Neuronal stem cell (in vitro differentiated cells): ENCODE measurements around the gene CCN5.
"Not testable (repeated sequence)": the region's sequence is repeated elsewhere in the genome, so short reads cannot be mapped to it uniquely, and the experiment has no call there.

Experiments
- DNase-seq: peaks from one replicate; pipeline ENCODE4 v3.0.0-alpha.2; 2013; ENCODE audit warnings: low spot score
- H2AFZ ChIP-seq: one replicate; pipeline ENCODE4 v1.6.1; 2013; ENCODE audit warnings: mild to moderate bottlenecking, low read length, inconsistent platforms
- H2AK5ac ChIP-seq: 2 replicates; pipeline ENCODE4 v1.6.1; 2013; ENCODE audit warnings: low read depth, mild to moderate bottlenecking, inconsistent platforms, low read length, moderate library complexity, mixed read lengths
- H2BK120ac ChIP-seq: 2 replicates; pipeline ENCODE4 v1.6.1; 2013; ENCODE audit warnings: low read depth, mild to moderate bottlenecking, inconsistent platforms, low read length, moderate library complexity, mixed read lengths
- H2BK12ac ChIP-seq: one replicate; pipeline ENCODE4 v1.6.1; 2013; ENCODE audit warnings: low read length, inconsistent platforms
- H2BK15ac ChIP-seq: 2 replicates; pipeline ENCODE4 v1.6.1; 2013; ENCODE audit warnings: mild to moderate bottlenecking, low read length, inconsistent platforms, mixed read lengths
- H2BK5ac ChIP-seq: one replicate; pipeline ENCODE4 v1.6.1; 2013; ENCODE audit warnings: inconsistent platforms, mild to moderate bottlenecking, low read length, moderate library complexity
- H3K14ac ChIP-seq: one replicate; pipeline ENCODE4 v1.6.1; 2013; ENCODE audit warnings: low read length, inconsistent platforms
- H3K18ac ChIP-seq: 2 replicates; pipeline ENCODE4 v1.6.1; 2013; ENCODE audit warnings: low read length, inconsistent platforms
- H3K23ac ChIP-seq: 2 replicates; pipeline ENCODE4 v1.6.1; 2013; ENCODE audit warnings: low read depth, mild to moderate bottlenecking, mixed read lengths, low read length, inconsistent platforms; ENCODE audit not compliant: poor library complexity
- H3K27ac ChIP-seq: replicated peaks from 3 replicates; pipeline ENCODE4 v1.5.1; 2013; ENCODE audit warnings: low read length, inconsistent platforms
- H3K27me3 ChIP-seq, 3 experiments: 2 replicates each; pipeline ENCODE4 v1.6.1; 2013; ENCODE audit warnings: low read length in 3 of 3, mild to moderate bottlenecking in 2 of 3, inconsistent platforms in 1 of 3, low read depth in 1 of 3, mixed read lengths in 1 of 3, moderate library complexity in 1 of 3; ENCODE audit not compliant: control insufficient read depth in 3 of 3, insufficient read depth in 3 of 3
- H3K36me3 ChIP-seq, 2 donors: replicated peaks in 1 of 2; 2 replicates each; pipeline ENCODE4 v1.6.1; 2013; ENCODE audit warnings: low read length in 2 of 2; ENCODE audit not compliant: control insufficient read depth in 2 of 2, insufficient read depth in 2 of 2
- H3K4ac ChIP-seq: 2 replicates; pipeline ENCODE4 v1.6.1; 2013; ENCODE audit warnings: inconsistent platforms, mild to moderate bottlenecking, low read length, moderate library complexity
- H3K4me1 ChIP-seq, 2 donors: 1 replicate in 1 of 2; 2 replicates in 1 of 2; pipeline ENCODE4 v1.6.1; 2013; ENCODE audit warnings: low read length in 2 of 2, low read depth in 1 of 2; ENCODE audit not compliant: control insufficient read depth in 2 of 2, insufficient read depth in 1 of 2
- H3K4me2 ChIP-seq: one replicate; pipeline ENCODE4 v1.6.1; 2013; ENCODE audit warnings: mild to moderate bottlenecking, low read length, inconsistent platforms; ENCODE audit not compliant: insufficient read depth, poor library complexity, severe bottlenecking
- H3K4me3 ChIP-seq, 2 donors: 2 replicates each; pipeline ENCODE4 v1.5.1; 2013; ENCODE audit warnings: low read length in 2 of 2, mild to moderate bottlenecking in 2 of 2, inconsistent platforms in 1 of 2, moderate library complexity in 1 of 2
- H3K79me1 ChIP-seq: one replicate; pipeline ENCODE4 v1.6.1; 2013; ENCODE audit warnings: low read depth, mild to moderate bottlenecking, inconsistent platforms, low read length, moderate library complexity
- H3K9ac ChIP-seq: one replicate; pipeline ENCODE4 v1.6.1; 2013; ENCODE audit warnings: mild to moderate bottlenecking, low read depth, low read length, inconsistent platforms; ENCODE audit not compliant: poor library complexity
- H3K9me3 ChIP-seq, 2 donors: replicated peaks in 1 of 2; 2 replicates each; pipeline versions ENCODE3 to v1.6.1; 2013; ENCODE audit warnings: low read length in 2 of 2, mild to moderate bottlenecking in 2 of 2, inconsistent platforms in 1 of 2, low read depth in 1 of 2, mixed read lengths in 1 of 2, moderate library complexity in 1 of 2; ENCODE audit not compliant: control insufficient read depth in 2 of 2, insufficient read depth in 1 of 2
- H4K8ac ChIP-seq: one replicate; pipeline ENCODE4 v1.6.1; 2013; ENCODE audit warnings: low read depth, mild to moderate bottlenecking, inconsistent platforms, low read length, moderate library complexity
- H4K91ac ChIP-seq: one replicate; pipeline ENCODE4 v1.6.1; 2013; ENCODE audit warnings: low read length, low read depth, mild to moderate bottlenecking, inconsistent platforms; ENCODE audit not compliant: poor library complexity
- WGBS, 2 donors: extraction: QIAGEN DNeasy Blood & Tissue Kit; methylation state at CpG; one replicate each; pipeline ENCODE4 v1.1.7; 2013; ENCODE audit warnings: missing lambda C conversion rate in 2 of 2, mixed read lengths in 1 of 2; ENCODE audit not compliant: insufficient read length in 2 of 2, insufficient replicate concordance in 1 of 2; ENCODE audit errors: extremely low coverage in 2 of 2; 5-methylcytosine and 5-hydroxymethylcytosine counted together

The CCN5 gene

DNA sequence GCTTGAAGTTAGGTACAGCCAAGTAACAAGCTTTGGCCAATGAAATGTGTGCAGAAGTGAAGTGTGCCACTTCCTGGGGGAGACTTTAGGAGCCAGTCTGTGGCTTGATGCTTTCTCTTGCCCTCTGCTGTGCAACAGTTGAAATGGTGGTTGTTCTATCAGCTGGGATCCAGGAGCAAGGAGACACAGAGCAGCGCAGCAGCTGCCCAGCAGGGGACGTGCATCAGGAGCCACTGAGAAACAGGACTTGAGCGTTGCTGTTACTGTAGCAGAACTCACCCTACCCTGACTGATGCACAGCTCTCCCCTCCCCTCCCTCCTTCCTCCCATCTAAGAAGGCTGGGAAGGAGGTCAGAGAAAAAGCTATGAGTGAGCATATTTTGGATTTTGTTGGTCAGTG is 18.9 kb upstream of the CCN5 start:
- Histone ChIP-seq H3K18ac (no peak overlapping the region), H3K4me3 (no peak overlapping the region), H3K14ac (no peak overlapping the region), H2AK5ac (no peak overlapping the region), H3K23ac (no peak overlapping the region), H2BK120ac (no peak overlapping the region), H4K91ac (no peak overlapping the region), H2AFZ (no peak overlapping the region), H3K4me2 (no peak overlapping the region), H2BK15ac (no peak overlapping the region), H3K4me1 (peaks cover 7 to 13% of the 10 kb centered on the region in 2 donors), H2BK12ac (no peak overlapping the region), H3K4ac (no peak overlapping the region), H3K27me3 (peaks cover 0 to 4% (median 0%) of the 10 kb centered on the region in 3 experiments), H3K9ac (no peak overlapping the region), H3K79me1 (no peaks in the 10 kb centered on the region), H3K27ac (no peak overlapping the region), H3K36me3 (no peaks in the 10 kb centered on the region), H2BK5ac (no peak overlapping the region), H4K8ac (no peak overlapping the region), H3K9me3 (peaks cover 2 to 3% of the 10 kb centered on the region in 2 donors)
- WGBS, 2 donors = no CpG with 5 or more reads among the region's 3 CpGs
- DNase-seq = no peak

DNA sequence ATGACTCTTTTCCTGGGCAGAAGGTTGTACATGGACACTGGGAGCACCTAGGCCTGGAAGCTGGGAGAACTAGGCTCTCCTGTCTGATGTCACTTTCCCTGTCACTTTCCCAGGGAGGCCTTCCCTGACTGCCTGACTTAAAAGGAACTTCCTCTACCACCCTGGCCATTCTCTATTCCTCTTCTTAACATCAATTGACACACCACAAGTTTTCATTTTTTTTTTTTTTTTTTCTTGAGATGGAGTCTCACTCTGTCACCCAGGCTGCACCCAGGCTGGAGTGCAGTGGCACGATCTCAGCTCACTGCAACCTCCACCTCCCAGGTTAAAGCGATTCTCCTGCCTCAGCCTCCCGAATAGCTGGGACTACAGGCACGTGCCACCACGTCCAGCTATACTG is 18.1 kb upstream of the CCN5 start:
- H2BK120ac ChIP-seq, H3K36me3 ChIP-seq, H3K4me2 ChIP-seq, H2BK12ac ChIP-seq, H3K14ac ChIP-seq, H2BK5ac ChIP-seq, H3K4me3 ChIP-seq, H3K9me3 ChIP-seq, H4K91ac ChIP-seq, H3K18ac ChIP-seq, H3K9ac ChIP-seq, H3K79me1 ChIP-seq, H2AFZ ChIP-seq, H3K27me3 ChIP-seq, H3K23ac ChIP-seq, H2BK15ac ChIP-seq, H3K4ac ChIP-seq, H3K27ac ChIP-seq, DNase-seq, H4K8ac ChIP-seq, H2AK5ac ChIP-seq: not testable (repeated sequence)
- peaks cover 14 to 18% of the 10 kb centered on the region in 2 donors for H3K4me1 ChIP-seq
- no CpG with 5 or more reads among the region's 5 CpGs for WGBS, 2 donors

DNA sequence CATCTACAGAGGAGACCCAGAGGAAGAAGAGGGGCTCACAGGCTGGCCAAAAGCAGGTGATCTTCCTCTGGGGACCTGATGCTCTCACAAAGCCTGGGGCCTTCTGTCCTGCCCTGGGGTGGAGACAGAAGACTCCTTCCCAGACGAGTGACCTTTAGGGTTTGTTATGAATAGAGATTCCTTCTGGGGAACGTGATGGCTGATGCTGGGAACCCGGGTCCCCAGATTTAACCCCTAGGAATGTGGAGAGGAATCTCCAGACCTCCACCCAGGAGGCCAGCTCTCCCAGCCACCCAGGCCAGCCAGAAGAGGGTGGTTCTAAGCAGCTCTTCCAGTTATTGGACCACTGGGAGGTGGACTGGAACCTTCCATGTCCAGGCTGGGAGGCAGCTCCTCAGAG is 16.8 kb upstream of the CCN5 start:
- WGBS, 2 donors = no CpG with 5 or more reads among the region's 3 CpGs
- no peak for DNase-seq

DNA sequence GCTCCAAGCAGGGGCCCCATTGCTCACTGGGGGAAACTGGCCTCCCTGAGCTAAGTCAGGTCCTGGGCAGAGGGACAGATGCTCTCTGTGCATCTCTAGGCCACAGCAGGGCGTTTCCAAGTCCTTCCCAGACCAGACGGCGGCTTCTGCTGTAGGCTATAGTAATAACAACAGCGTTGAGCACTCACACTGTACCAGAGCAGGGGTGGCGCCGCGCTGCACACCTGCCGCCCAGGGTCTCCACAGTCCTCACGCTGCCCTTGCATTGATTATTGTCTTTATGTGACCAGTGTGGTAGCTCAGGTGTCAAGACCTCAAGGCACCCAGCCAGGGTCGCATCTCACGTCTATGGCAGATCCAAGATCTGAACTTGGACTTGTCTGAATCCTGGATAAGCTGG is 14.9 kb upstream of the CCN5 start:
- H2AFZ ChIP-seq = no peak overlapping the region
- peak overlapping the region in 1 of 2 donors; percentile 49 for H3K4me3 ChIP-seq
- H3K4ac ChIP-seq = no peak overlapping the region
- no peak overlapping the region for H2AK5ac ChIP-seq
- H4K8ac ChIP-seq = no peak overlapping the region
- H3K27ac ChIP-seq = no peak overlapping the region
- no CpG with 5 or more reads among the region's 11 CpGs for WGBS, 2 donors
- H3K36me3 ChIP-seq = no peaks in the 10 kb centered on the region
- no peak overlapping the region for H2BK15ac ChIP-seq
- H3K18ac ChIP-seq = no peak overlapping the region
- H3K14ac ChIP-seq = no peak overlapping the region
- no peak for DNase-seq
- H3K9ac ChIP-seq = no peak overlapping the region
- peaks cover 0 to 4% (median 0%) of the 10 kb centered on the region in 3 experiments for H3K27me3 ChIP-seq
- no peak overlapping the region for H3K23ac ChIP-seq
- H3K4me1 ChIP-seq = peaks cover 8 to 11% of the 10 kb centered on the region in 2 donors
- H3K4me2 ChIP-seq = no peak overlapping the region
- H3K9me3 ChIP-seq = no peaks in the 10 kb centered on the region
- H4K91ac ChIP-seq = no peak overlapping the region
- no peak overlapping the region for H2BK120ac ChIP-seq
- H2BK12ac ChIP-seq = no peak overlapping the region
- no peak overlapping the region for H2BK5ac ChIP-seq
- H3K79me1 ChIP-seq = no peaks in the 10 kb centered on the region

More for the DNA sequence above, 16.8 kb upstream of the CCN5 start:
- no peak overlapping the region for H3K18ac ChIP-seq
- H3K4me2 ChIP-seq = no peak overlapping the region
- no peak overlapping the region for H2BK120ac ChIP-seq
- H3K27ac ChIP-seq = no peak overlapping the region
- H3K36me3 ChIP-seq = no peaks in the 10 kb centered on the region
- H3K14ac ChIP-seq = no peak overlapping the region
- H2BK5ac ChIP-seq = no peak overlapping the region
- H3K4ac ChIP-seq = no peak overlapping the region
- H4K8ac ChIP-seq = no peak overlapping the region
- no peaks in the 10 kb centered on the region for H3K9me3 ChIP-seq
- no peak overlapping the region for H2BK12ac ChIP-seq
- no peaks in the 10 kb centered on the region for H3K79me1 ChIP-seq
- no peak overlapping the region for H3K4me3 ChIP-seq
- no peak overlapping the region for H2AFZ ChIP-seq
- H2AK5ac ChIP-seq = no peak overlapping the region
- H2BK15ac ChIP-seq = no peak overlapping the region
- no peak overlapping the region for H3K23ac ChIP-seq
- peaks cover 0 to 4% (median 0%) of the 10 kb centered on the region in 3 experiments for H3K27me3 ChIP-seq
- no peak overlapping the region for H4K91ac ChIP-seq
- peaks cover 9% of the 10 kb centered on the region in 2 donors for H3K4me1 ChIP-seq
- H3K9ac ChIP-seq = no peak overlapping the region
